Measurements from ENCODE around the gene KCNJ2. TPM values are rescaled to one million over a fixed set of nuclear protein-coding genes. Genes with fewer than 3 reads are reported as not detected.

KCNJ2 gene
- total and polyA plus RNA-seq, 2 donors (not counting 1 experiment from before 2014, with no cell fraction given) = not detected

DNA sequence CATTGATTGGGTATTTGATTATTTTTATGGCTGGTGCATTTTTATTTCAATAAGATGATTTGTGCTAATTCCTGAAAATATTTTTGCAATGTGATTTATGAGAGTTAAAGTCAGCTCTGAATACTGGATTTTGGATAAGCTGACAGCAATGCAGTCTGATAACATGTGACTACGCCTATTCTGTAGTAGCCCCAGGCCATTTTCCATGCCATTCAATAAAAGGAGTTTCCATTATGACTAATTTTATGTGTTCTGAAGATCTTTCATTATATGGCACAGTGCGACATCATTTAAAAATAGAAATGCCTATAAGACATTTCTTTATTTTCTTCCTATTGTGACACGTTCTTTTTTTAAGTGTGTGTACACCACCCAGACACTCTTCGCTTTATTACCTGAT, 46.3 kb downstream of the KCNJ2 start:
- no peak overlapping the region for H3K27ac Mint-ChIP-seq
- H4K20me1 ChIP-seq (ENCODE audit: control insufficient read depth, insufficient read depth, low read length, poor library complexity, severe bottlenecking) = no peaks in the 10 kb centered on the region
- H3K4me3 Mint-ChIP-seq = no peak overlapping the region
- no peaks in the 10 kb centered on the region for H3K4me1 Mint-ChIP-seq
- no peak for DNase-seq
- CTCF ChIA-PET = no interaction called here
- H3K9me3 ChIP-seq (ENCODE audit: control extremely low read depth in 1 of 3, control insufficient read depth in 2 of 3, insufficient read depth in 1 of 3, low read length in 2 of 3) = peaks cover 0 to 8% (median 0%) of the 10 kb centered on the region in 3 donors
- no peaks in the 10 kb centered on the region for H3K36me3 ChIP-seq (replicated peaks in 1 of 2; ENCODE audit: control extremely low read depth in 1 of 2, control insufficient read depth in 1 of 2, extremely low read depth in 1 of 2, insufficient read depth in 2 of 2, low read length in 1 of 2)
- H3K27me3 ChIP-seq (replicated peaks in 1 of 4; ENCODE audit: control extremely low read depth in 1 of 4, control insufficient read depth in 3 of 4, insufficient read depth in 4 of 4, low read length in 3 of 4) = no peaks in the 10 kb centered on the region
- no peak overlapping the region for H3K27ac ChIP-seq (ENCODE audit: low read length in 2 of 2)
- H3K79me2 ChIP-seq (ENCODE audit: control insufficient read depth, insufficient read depth, low read length) = no peaks in the 10 kb centered on the region
- 83% methylated on average over 1 of the region's 4 CpGs for WGBS (ENCODE audit: insufficient coverage)
- no peak overlapping the region for H3K4me3 ChIP-seq (ENCODE audit: control extremely low read depth in 1 of 5, extremely low read depth in 1 of 5, insufficient read depth in 1 of 5, low read depth in 2 of 5, low read length in 4 of 5)
- intact Hi-C loops (cut with micrococcal nuclease) = no loop called here
- no peaks in the 10 kb centered on the region for H3K4me1 ChIP-seq (ENCODE audit: control insufficient read depth in 2 of 2, insufficient read depth in 2 of 2, low read length in 2 of 2)
- no peak for ATAC-seq (ENCODE audit: low read depth)
- no peaks in the 10 kb centered on the region for H3K27me3 Mint-ChIP-seq
- no peak overlapping the region for H3K4me2 ChIP-seq (replicated peaks; ENCODE audit: low read depth, low read length, poor library complexity, severe bottlenecking)
- no peaks in the 10 kb centered on the region for H3K9me3 Mint-ChIP-seq (ENCODE audit: insufficient read depth)
- no peak overlapping the region for H3K9ac ChIP-seq (ENCODE audit: low read length)
- POLR2A ChIA-PET = no interaction called here
- no peak for TF ChIP-seq CTCF (IDR thresholded peaks at IDR 0.05)
- H2AFZ ChIP-seq (ENCODE audit: insufficient read depth, low read depth, low read length, poor library complexity, severe bottlenecking) = no peak overlapping the region

- no peak overlapping the region for H3K27ac Mint-ChIP-seq
Measured at GRCh38 chr17:70217571-70217970, 48.2 kb downstream of the KCNJ2 start.

More at GRCh38 chr17:70217571-70217970, 48.2 kb downstream of the KCNJ2 start:
- H3K79me2 ChIP-seq (ENCODE audit: control insufficient read depth, insufficient read depth, low read length) = no peaks in the 10 kb centered on the region
- no peaks in the 10 kb centered on the region for H4K20me1 ChIP-seq (ENCODE audit: control insufficient read depth, insufficient read depth, low read length, poor library complexity, severe bottlenecking)
- no peaks in the 10 kb centered on the region for H3K36me3 ChIP-seq (replicated peaks in 1 of 2; ENCODE audit: control extremely low read depth in 1 of 2, control insufficient read depth in 1 of 2, extremely low read depth in 1 of 2, insufficient read depth in 2 of 2, low read length in 1 of 2)
- no peak overlapping the region for H3K4me3 ChIP-seq (ENCODE audit: control extremely low read depth in 1 of 5, extremely low read depth in 1 of 5, insufficient read depth in 1 of 5, low read depth in 2 of 5, low read length in 4 of 5)
- no CpG with 5 or more reads among the region's 1 CpG for WGBS (ENCODE audit: insufficient coverage)
- CTCF ChIA-PET = no interaction called here
- Mint-ChIP-seq H3K9me3 (ENCODE audit: insufficient read depth) (no peaks in the 10 kb centered on the region), H3K4me3 (no peak overlapping the region), H3K4me1 (no peaks in the 10 kb centered on the region), H3K27me3 (no peaks in the 10 kb centered on the region)
- H3K27me3 ChIP-seq (replicated peaks in 1 of 4; ENCODE audit: control extremely low read depth in 1 of 4, control insufficient read depth in 3 of 4, insufficient read depth in 4 of 4, low read length in 3 of 4) = no peaks in the 10 kb centered on the region
- H3K4me2 ChIP-seq (replicated peaks; ENCODE audit: low read depth, low read length, poor library complexity, severe bottlenecking) = no peak overlapping the region
- peaks cover 0 to 8% (median 0%) of the 10 kb centered on the region in 3 donors for H3K9me3 ChIP-seq (ENCODE audit: control extremely low read depth in 1 of 3, control insufficient read depth in 2 of 3, insufficient read depth in 1 of 3, low read length in 2 of 3)
- H3K9ac ChIP-seq (ENCODE audit: low read length) = no peak overlapping the region
- ATAC-seq (ENCODE audit: low read depth) (no peak), DNase-seq (no peak)
- H3K27ac ChIP-seq (ENCODE audit: low read length in 2 of 2) = no peak overlapping the region
- intact Hi-C loops (cut with micrococcal nuclease) = no loop called here
- no peaks in the 10 kb centered on the region for H3K4me1 ChIP-seq (ENCODE audit: control insufficient read depth in 2 of 2, insufficient read depth in 2 of 2, low read length in 2 of 2)
- H2AFZ ChIP-seq (ENCODE audit: insufficient read depth, low read depth, low read length, poor library complexity, severe bottlenecking) = no peak overlapping the region
- TF ChIP-seq CTCF (IDR thresholded peaks at IDR 0.05) (no peak), EZH2 (IDR thresholded peaks at IDR 0.05; ENCODE audit: borderline replicate concordance, insufficient read depth, low read depth, low read length, poor library complexity, severe bottlenecking) (no peak)
- POLR2A ChIA-PET = no interaction called here
